OCI-LY3 (cell line): Measurements from ENCODE around the gene CFAP77.

Source experiments
- H2AFZ ChIP-seq: fragments of 200-600, 300-600 bp; shearing (Covaris generic); 2 replicates; pipeline ENCODE4 v1.6.0; 2014; ENCODE audit warnings: antibody characterized with exemption, low read depth, low read length
- H3K27ac ChIP-seq: fragments of 200-600, 300-600 bp; sonication (generic); 2 replicates; pipeline ENCODE4 v1.5.1; 2014; ENCODE audit warnings: mild to moderate bottlenecking, low read length, moderate library complexity, mixed read lengths
- H3K27me3 ChIP-seq: fragments of 200-600, 300-600 bp; sonication (generic); 2 replicates; pipeline ENCODE4 v1.6.1; 2014; ENCODE audit warnings: low read depth, low read length, mixed read lengths
- H3K36me3 ChIP-seq: fragments of 200-600, 300-600 bp; sonication (generic); replicated peaks from 2 replicates; pipeline ENCODE3; 2014; ENCODE audit warnings: low read depth, low read length, mixed read lengths
- H3K4me1 ChIP-seq: fragments of 300-600, 200-600 bp; sonication (generic); 2 replicates; pipeline ENCODE4 v1.6.1; 2014; ENCODE audit warnings: low read length, mixed read lengths
- H3K4me2 ChIP-seq: fragments of 200-600, 300-600 bp; sonication (generic); 2 replicates; pipeline ENCODE4 v1.6.1; 2014; ENCODE audit warnings: low read length, mixed read lengths
- H3K4me3 ChIP-seq: fragments of 300-600, 200-600 bp; sonication (generic); 2 replicates; pipeline ENCODE4 v1.5.1; 2014; ENCODE audit warnings: antibody characterized with exemption, mild to moderate bottlenecking, low read length, moderate library complexity
- H3K79me2 ChIP-seq: fragments of 300-600, 200-600 bp; shearing (Covaris generic); 2 replicates; pipeline ENCODE4 v1.6.1; 2014; ENCODE audit warnings: mild to moderate bottlenecking, low read length, mixed read lengths
- H3K9ac ChIP-seq: fragments of 300-600, 200-600 bp; shearing (Covaris generic); 2 replicates; pipeline ENCODE4 v1.6.0; 2014; ENCODE audit warnings: mild to moderate bottlenecking, low read length, moderate library complexity
- H3K9me3 ChIP-seq: fragments of 200-600, 300-600 bp; shearing (Covaris generic); 2 replicates; pipeline ENCODE4 v1.6.1; 2014; ENCODE audit warnings: low read length, mixed read lengths; ENCODE audit not compliant: insufficient read depth
- H4K20me1 ChIP-seq: fragments of 200-600, 300-600 bp; sonication (generic); 2 replicates; pipeline ENCODE4 v1.6.1; 2016; ENCODE audit warnings: low read length, mixed read lengths; ENCODE audit not compliant: insufficient read depth
- EZH2phosphoT487 ChIP-seq: fragments of 200-600 bp; shearing (Covaris generic); IDR thresholded peaks from 2 replicates; pipeline ENCODE4 v1.6.1; 2018; ENCODE audit warnings: antibody characterized with exemption, mixed run types, low read depth
- TF ChIP-seq, protein P1 (sequence below): fragments of 200-600, 300-600 bp; sonication (generic); IDR thresholded peaks from 2 replicates; pipeline ENCODE4 v1.5.1; 2014; ENCODE audit warnings: antibody characterized with exemption, low read length, low read depth

CFAP77 gene

DNA sequence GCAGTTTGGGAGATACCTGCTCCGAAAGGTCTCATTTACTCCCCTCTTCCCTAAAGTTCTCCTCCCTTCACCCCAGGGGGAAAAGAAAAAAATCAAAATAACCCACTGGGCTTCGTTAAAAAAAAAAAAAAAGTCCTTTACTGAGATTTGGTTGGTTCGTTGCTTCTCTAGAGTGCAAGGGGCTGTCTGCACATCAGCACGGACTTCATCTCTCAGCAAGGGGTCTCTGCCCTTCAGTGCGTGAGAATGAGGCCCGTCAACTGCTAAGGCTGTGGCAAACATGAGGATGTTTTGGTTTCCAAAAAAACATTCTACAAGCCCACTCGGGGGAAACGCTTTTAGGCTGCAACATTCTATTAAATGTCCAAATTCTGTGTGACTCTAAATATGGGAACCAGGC lies 182.4 kb downstream of the CFAP77 start:
- H3K4me2 ChIP-seq = no peak overlapping the region
- no peaks in the 10 kb centered on the region for H3K9me3 ChIP-seq
- no peaks in the 10 kb centered on the region for H3K27me3 ChIP-seq
- no peak overlapping the region for H3K27ac ChIP-seq
- no peaks in the 10 kb centered on the region for H4K20me1 ChIP-seq
- peaks cover 9% of the 10 kb centered on the region for H3K36me3 ChIP-seq
- no peaks in the 10 kb centered on the region for H3K4me1 ChIP-seq
- no peak overlapping the region for H3K9ac ChIP-seq
- no peak overlapping the region for H3K4me3 ChIP-seq
- TF ChIP-seq, protein P1, sequence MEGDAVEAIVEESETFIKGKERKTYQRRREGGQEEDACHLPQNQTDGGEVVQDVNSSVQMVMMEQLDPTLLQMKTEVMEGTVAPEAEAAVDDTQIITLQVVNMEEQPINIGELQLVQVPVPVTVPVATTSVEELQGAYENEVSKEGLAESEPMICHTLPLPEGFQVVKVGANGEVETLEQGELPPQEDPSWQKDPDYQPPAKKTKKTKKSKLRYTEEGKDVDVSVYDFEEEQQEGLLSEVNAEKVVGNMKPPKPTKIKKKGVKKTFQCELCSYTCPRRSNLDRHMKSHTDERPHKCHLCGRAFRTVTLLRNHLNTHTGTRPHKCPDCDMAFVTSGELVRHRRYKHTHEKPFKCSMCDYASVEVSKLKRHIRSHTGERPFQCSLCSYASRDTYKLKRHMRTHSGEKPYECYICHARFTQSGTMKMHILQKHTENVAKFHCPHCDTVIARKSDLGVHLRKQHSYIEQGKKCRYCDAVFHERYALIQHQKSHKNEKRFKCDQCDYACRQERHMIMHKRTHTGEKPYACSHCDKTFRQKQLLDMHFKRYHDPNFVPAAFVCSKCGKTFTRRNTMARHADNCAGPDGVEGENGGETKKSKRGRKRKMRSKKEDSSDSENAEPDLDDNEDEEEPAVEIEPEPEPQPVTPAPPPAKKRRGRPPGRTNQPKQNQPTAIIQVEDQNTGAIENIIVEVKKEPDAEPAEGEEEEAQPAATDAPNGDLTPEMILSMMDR = no peak
- TF ChIP-seq EZH2phosphoT487 = no peak
- no peak overlapping the region for H2AFZ ChIP-seq
- no peaks in the 10 kb centered on the region for H3K79me2 ChIP-seq

DNA sequence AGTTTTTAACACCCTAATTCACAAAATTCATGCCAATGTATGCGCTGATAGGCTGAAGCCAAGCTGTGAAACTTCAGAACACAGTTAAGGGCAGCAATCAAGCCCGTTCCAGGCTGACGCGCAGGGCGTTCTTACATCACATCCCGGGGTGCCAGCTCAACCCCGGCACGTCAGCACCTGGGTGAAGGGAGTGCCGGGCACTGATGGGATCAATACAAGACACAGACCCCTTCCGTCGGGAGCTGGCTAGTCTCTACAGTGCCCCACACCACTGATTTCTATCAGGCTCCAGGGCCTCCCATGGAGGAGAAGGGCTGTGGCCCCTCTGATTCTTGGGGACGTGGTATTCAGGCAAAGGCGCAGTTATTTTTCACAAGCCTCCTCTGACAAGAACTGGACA lies 184.4 kb downstream of the CFAP77 start:
- no peak overlapping the region for H3K4me2 ChIP-seq
- H4K20me1 ChIP-seq = no peaks in the 10 kb centered on the region
- no peaks in the 10 kb centered on the region for H3K4me1 ChIP-seq
- H3K9me3 ChIP-seq = no peaks in the 10 kb centered on the region
- no peak for TF ChIP-seq EZH2phosphoT487
- TF ChIP-seq, protein P1 = no peak
- H3K4me3 ChIP-seq = no peak overlapping the region
- no peak overlapping the region for H3K27ac ChIP-seq
- H3K79me2 ChIP-seq = no peaks in the 10 kb centered on the region
- H3K9ac ChIP-seq = no peak overlapping the region
- peaks cover 12% of the 10 kb centered on the region for H3K36me3 ChIP-seq
- no peak overlapping the region for H2AFZ ChIP-seq
- H3K27me3 ChIP-seq = no peaks in the 10 kb centered on the region

DNA sequence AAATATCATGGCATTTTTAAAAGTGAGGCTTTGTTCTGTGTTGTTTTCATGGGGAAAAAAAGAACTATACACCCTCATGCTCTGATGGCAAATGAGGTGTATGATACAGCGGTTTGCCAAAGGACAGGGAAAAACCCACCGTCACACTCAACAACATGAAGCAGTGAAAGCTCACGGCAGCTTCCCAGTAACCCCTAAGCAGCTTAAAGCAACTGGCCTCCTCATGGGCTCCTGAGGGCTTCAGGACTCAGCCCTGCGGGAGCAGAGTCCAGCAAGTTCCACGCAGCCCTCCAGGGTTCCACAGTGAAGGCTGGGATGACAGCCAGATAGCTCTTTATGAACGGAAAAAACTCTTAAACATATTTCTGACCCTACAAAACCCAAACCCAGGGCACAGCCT lies 185.3 kb downstream of the CFAP77 start:
- Histone ChIP-seq H3K36me3 (peaks cover 20% of the 10 kb centered on the region), H3K4me3 (no peak overlapping the region), H3K79me2 (no peaks in the 10 kb centered on the region), H3K4me1 (no peaks in the 10 kb centered on the region), H3K27me3 (no peaks in the 10 kb centered on the region), H3K9ac (no peak overlapping the region), H2AFZ (no peak overlapping the region), H3K27ac (no peak overlapping the region), H4K20me1 (no peaks in the 10 kb centered on the region), H3K9me3 (no peaks in the 10 kb centered on the region), H3K4me2 (no peak overlapping the region)
- TF ChIP-seq, protein P1 = no peak
- no peak for TF ChIP-seq EZH2phosphoT487

DNA sequence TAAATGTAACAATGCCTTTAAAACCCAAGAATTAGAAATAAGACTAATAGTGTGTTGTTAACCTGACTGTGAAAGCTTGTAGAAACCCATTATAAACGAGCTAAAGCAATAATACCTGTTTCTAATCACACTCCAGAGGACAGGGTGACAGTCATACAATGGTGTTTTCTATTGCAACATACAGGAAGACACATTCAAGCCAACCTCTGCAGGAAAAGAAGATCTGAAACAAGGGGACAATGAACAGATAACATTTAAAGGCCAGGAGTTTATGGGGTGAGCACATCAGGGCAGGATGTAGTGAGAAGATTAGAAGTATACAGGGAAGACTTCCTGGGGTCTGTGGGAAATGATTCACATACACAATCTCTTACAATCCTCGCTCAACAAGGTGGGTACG lies 186.2 kb downstream of the CFAP77 start:
- Histone ChIP-seq H3K9ac (no peak overlapping the region), H3K4me3 (no peak overlapping the region), H3K36me3 (peaks cover 23% of the 10 kb centered on the region), H3K79me2 (no peaks in the 10 kb centered on the region), H3K4me2 (no peak overlapping the region), H3K4me1 (no peaks in the 10 kb centered on the region), H3K27ac (no peak overlapping the region), H3K27me3 (no peaks in the 10 kb centered on the region), H4K20me1 (no peaks in the 10 kb centered on the region), H2AFZ (no peak overlapping the region), H3K9me3 (no peaks in the 10 kb centered on the region)
- no peak for TF ChIP-seq EZH2phosphoT487
- TF ChIP-seq, protein P1 = no peak
